ENCODE data around the gene TTC3. TPM values are rescaled to one million over a fixed set of nuclear protein-coding genes. Genes with fewer than 3 reads are reported as not detected.

Gene TTC3
- total and polyA plus RNA-seq, 2 of the 13 experiments (the other 11 are each of a cell fraction or from before 2014, with no cell fraction given) = 55.7 to 108 TPM

DNA sequence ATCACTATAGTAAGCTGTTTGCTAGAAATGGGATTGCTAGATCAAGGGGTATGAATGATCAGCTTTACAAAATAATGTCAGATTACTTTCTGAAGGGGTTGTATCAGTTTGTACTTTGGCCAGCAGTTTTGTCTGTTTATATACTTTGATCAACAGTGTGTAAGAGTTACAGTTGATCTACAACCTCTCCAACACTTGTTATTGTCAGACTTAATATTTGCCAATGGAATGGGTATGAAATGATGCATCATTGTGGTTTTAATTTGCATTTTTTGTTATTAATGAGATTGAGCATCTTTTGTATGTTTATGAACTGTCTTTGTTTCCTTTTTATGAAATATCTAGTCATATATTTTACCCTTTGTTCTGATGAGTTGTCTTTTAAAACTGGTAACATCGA lies 4.3 kb downstream of the TTC3 start (continued):
- TF ChIP-seq, protein P1, sequence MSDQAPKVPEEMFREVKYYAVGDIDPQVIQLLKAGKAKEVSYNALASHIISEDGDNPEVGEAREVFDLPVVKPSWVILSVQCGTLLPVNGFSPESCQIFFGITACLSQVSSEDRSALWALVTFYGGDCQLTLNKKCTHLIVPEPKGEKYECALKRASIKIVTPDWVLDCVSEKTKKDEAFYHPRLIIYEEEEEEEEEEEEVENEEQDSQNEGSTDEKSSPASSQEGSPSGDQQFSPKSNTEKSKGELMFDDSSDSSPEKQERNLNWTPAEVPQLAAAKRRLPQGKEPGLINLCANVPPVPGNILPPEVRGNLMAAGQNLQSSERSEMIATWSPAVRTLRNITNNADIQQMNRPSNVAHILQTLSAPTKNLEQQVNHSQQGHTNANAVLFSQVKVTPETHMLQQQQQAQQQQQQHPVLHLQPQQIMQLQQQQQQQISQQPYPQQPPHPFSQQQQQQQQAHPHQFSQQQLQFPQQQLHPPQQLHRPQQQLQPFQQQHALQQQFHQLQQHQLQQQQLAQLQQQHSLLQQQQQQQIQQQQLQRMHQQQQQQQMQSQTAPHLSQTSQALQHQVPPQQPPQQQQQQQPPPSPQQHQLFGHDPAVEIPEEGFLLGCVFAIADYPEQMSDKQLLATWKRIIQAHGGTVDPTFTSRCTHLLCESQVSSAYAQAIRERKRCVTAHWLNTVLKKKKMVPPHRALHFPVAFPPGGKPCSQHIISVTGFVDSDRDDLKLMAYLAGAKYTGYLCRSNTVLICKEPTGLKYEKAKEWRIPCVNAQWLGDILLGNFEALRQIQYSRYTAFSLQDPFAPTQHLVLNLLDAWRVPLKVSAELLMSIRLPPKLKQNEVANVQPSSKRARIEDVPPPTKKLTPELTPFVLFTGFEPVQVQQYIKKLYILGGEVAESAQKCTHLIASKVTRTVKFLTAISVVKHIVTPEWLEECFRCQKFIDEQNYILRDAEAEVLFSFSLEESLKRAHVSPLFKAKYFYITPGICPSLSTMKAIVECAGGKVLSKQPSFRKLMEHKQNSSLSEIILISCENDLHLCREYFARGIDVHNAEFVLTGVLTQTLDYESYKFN (CRISPR knock-in tag; conservative IDR thresholded peaks at IDR 0.05) = 0 out of 2 replicates have a peak, but pooled peaks have one; percentile 22
- TF ChIP-seq FOXA3 (CRISPR knock-in tag; IDR thresholded peaks at IDR 0.05) (0 out of 2 replicates have a peak, but pooled peaks have one; percentile 19), AHR (CRISPR knock-in tag; IDR thresholded peaks at IDR 0.05) (no peak), AKAP8 (CRISPR knock-in tag; IDR thresholded peaks at IDR 0.05) (no peak), ZNF451 (CRISPR knock-in tag; IDR thresholded peaks at IDR 0.05) (no peak), HNF4G (IDR thresholded peaks at IDR 0.05; ENCODE audit: borderline replicate concordance, low read depth, low read length) (0 out of 2 replicates have a peak, but pooled peaks have one; percentile 8), HNF4G (CRISPR knock-in tag; IDR thresholded peaks at IDR 0.05; ENCODE audit: borderline replicate concordance, low read depth) (no peak), ZBTB7B (CRISPR knock-in tag; IDR thresholded peaks at IDR 0.05) (no peak), KDM6A (CRISPR knock-in tag; IDR thresholded peaks at IDR 0.05; ENCODE audit: low read depth) (no peak), ZNF547 (CRISPR knock-in tag; IDR thresholded peaks at IDR 0.05) (no peak), RBAK (CRISPR knock-in tag; IDR thresholded peaks at IDR 0.05) (no peak), HNF4A (CRISPR knock-in tag; IDR thresholded peaks at IDR 0.05) (peak; percentile 38; the same call in 1 of the 2 replicates), CAMTA2 (CRISPR knock-in tag; IDR thresholded peaks at IDR 0.05; ENCODE audit: borderline replicate concordance) (no peak), IKZF1 (IDR thresholded peaks at IDR 0.05) (no peak), ZSCAN25 (CRISPR knock-in tag; IDR thresholded peaks at IDR 0.05) (no peak), HOXD1 (CRISPR knock-in tag; IDR thresholded peaks at IDR 0.05) (no peak), FOXA1 (IDR thresholded peaks at IDR 0.05) (no peak), FOXA1 (CRISPR knock-in tag; IDR thresholded peaks at IDR 0.05) (no peak), MEF2D (CRISPR knock-in tag; IDR thresholded peaks at IDR 0.05) (no peak)
- TF ChIP-seq, protein P2, sequence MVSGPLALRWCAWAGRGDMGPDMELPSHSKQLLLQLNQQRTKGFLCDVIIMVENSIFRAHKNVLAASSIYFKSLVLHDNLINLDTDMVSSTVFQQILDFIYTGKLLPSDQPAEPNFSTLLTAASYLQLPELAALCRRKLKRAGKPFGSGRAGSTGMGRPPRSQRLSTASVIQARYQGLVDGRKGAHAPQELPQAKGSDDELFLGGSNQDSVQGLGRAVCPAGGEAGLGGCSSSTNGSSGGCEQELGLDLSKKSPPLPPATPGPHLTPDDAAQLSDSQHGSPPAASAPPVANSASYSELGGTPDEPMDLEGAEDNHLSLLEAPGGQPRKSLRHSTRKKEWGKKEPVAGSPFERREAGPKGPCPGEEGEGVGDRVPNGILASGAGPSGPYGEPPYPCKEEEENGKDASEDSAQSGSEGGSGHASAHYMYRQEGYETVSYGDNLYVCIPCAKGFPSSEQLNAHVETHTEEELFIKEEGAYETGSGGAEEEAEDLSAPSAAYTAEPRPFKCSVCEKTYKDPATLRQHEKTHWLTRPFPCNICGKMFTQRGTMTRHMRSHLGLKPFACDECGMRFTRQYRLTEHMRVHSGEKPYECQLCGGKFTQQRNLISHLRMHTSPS (CRISPR knock-in tag; IDR thresholded peaks at IDR 0.05; ENCODE audit: low read depth) = no peak
- TF ChIP-seq, protein P3, sequence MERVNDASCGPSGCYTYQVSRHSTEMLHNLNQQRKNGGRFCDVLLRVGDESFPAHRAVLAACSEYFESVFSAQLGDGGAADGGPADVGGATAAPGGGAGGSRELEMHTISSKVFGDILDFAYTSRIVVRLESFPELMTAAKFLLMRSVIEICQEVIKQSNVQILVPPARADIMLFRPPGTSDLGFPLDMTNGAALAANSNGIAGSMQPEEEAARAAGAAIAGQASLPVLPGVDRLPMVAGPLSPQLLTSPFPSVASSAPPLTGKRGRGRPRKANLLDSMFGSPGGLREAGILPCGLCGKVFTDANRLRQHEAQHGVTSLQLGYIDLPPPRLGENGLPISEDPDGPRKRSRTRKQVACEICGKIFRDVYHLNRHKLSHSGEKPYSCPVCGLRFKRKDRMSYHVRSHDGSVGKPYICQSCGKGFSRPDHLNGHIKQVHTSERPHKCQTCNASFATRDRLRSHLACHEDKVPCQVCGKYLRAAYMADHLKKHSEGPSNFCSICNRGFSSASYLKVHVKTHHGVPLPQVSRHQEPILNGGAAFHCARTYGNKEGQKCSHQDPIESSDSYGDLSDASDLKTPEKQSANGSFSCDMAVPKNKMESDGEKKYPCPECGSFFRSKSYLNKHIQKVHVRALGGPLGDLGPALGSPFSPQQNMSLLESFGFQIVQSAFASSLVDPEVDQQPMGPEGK (CRISPR knock-in tag; IDR thresholded peaks at IDR 0.05) = no peak
- TF ChIP-seq, protein P4, sequence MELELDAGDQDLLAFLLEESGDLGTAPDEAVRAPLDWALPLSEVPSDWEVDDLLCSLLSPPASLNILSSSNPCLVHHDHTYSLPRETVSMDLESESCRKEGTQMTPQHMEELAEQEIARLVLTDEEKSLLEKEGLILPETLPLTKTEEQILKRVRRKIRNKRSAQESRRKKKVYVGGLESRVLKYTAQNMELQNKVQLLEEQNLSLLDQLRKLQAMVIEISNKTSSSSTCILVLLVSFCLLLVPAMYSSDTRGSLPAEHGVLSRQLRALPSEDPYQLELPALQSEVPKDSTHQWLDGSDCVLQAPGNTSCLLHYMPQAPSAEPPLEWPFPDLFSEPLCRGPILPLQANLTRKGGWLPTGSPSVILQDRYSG (CRISPR knock-in tag; IDR thresholded peaks at IDR 0.05) = no peak
- TF ChIP-seq, protein P5, sequence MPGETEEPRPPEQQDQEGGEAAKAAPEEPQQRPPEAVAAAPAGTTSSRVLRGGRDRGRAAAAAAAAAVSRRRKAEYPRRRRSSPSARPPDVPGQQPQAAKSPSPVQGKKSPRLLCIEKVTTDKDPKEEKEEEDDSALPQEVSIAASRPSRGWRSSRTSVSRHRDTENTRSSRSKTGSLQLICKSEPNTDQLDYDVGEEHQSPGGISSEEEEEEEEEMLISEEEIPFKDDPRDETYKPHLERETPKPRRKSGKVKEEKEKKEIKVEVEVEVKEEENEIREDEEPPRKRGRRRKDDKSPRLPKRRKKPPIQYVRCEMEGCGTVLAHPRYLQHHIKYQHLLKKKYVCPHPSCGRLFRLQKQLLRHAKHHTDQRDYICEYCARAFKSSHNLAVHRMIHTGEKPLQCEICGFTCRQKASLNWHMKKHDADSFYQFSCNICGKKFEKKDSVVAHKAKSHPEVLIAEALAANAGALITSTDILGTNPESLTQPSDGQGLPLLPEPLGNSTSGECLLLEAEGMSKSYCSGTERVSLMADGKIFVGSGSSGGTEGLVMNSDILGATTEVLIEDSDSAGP (CRISPR knock-in tag; IDR thresholded peaks at IDR 0.05; ENCODE audit: borderline replicate concordance) = no peak

All from HepG2 (cell line).